ENCODE measurements around the gene ULK3.

Gene ULK3

DNA sequence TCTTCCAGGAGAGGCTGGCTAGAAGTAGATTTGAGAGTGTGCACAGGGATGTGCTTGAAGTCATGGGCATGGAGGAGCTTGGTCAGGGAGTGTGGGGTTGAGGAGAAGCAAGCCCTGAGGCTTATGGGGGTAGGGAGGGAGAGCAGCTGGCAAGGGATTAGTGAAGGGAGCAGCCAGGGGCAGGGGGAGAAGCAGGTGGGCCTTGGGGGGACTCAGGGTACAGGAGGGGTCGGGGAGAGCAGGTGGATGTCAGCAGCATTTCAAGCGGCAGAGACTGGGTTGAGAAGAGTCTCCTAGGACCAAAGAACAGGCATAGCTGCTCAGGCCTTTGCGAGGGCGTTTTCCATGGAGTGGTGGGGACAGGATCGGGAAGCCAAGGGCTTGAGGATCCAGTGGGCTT, 33.7 kb downstream of the ULK3 start:
- no peak for DNase-seq (ENCODE audit: extremely low read depth, low read depth)
- no peak overlapping the region for H3K4me3 ChIP-seq (replicated peaks; ENCODE audit: low read depth, low read length)
- TF ChIP-seq, protein P1, sequence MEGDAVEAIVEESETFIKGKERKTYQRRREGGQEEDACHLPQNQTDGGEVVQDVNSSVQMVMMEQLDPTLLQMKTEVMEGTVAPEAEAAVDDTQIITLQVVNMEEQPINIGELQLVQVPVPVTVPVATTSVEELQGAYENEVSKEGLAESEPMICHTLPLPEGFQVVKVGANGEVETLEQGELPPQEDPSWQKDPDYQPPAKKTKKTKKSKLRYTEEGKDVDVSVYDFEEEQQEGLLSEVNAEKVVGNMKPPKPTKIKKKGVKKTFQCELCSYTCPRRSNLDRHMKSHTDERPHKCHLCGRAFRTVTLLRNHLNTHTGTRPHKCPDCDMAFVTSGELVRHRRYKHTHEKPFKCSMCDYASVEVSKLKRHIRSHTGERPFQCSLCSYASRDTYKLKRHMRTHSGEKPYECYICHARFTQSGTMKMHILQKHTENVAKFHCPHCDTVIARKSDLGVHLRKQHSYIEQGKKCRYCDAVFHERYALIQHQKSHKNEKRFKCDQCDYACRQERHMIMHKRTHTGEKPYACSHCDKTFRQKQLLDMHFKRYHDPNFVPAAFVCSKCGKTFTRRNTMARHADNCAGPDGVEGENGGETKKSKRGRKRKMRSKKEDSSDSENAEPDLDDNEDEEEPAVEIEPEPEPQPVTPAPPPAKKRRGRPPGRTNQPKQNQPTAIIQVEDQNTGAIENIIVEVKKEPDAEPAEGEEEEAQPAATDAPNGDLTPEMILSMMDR (IDR thresholded peaks at IDR 0.05; ENCODE audit: low read depth, low read length, missing control alignments), result no peak

DNA sequence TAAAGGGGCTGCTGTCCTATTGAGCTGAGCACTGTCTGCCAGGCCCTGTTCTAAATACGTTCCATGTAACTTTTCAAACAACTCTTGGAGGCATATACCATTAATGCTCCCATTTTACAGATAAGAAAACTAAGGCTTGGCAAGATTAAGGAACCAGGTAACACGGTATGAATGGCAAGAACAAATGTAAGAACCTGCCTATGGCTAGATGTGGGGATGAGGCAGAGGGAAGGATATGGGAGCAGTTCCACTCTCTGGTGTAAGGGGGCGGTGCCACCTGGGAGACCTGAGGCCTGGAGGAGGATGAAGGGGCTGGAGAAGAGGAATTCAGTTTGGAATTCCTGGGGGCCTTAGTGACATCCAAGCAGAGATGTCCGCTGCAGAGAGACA, 34.1 kb downstream of the ULK3 start:
- H3K4me3 ChIP-seq (replicated peaks; ENCODE audit: low read depth, low read length), result no peak overlapping the region
- TF ChIP-seq, protein P1 (IDR thresholded peaks at IDR 0.05; ENCODE audit: low read depth, low read length, missing control alignments), result no peak
- no peak for DNase-seq (ENCODE audit: extremely low read depth, low read depth)

GRCh38 chr15:74808078-74808839, 34.7 kb downstream of the ULK3 start:
- DNase-seq (ENCODE audit: extremely low read depth, low read depth), result no peak
- TF ChIP-seq, protein P1 (IDR thresholded peaks at IDR 0.05; ENCODE audit: low read depth, low read length, missing control alignments), result no peak
- H3K4me3 ChIP-seq (replicated peaks; ENCODE audit: low read depth, low read length), result no peak overlapping the region

DNA sequence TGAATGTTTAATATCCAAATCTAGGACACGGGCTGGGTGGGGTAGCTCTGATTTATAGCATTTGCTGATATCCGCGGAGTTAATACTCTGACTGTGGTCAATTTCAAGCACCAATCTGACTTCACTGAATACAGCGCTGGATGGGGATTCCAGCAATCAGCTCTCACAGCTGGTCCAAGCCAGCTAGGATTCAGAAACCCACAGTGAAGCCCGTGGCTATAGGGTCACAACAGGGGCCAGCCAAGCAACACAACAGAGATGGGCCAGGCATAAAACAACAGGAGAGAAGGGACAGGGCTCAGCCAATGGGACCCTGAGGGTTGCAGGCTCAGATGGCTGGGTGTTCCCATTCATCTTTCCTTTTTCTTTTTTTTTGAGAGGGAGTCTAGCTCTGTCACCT, 35.7 kb downstream of the ULK3 start:
- TF ChIP-seq, protein P1 (IDR thresholded peaks at IDR 0.05; ENCODE audit: low read depth, low read length, missing control alignments), result no peak
- H3K4me3 ChIP-seq (replicated peaks; ENCODE audit: low read depth, low read length), result no peak overlapping the region
- DNase-seq (ENCODE audit: extremely low read depth, low read depth), result no peak

DNA sequence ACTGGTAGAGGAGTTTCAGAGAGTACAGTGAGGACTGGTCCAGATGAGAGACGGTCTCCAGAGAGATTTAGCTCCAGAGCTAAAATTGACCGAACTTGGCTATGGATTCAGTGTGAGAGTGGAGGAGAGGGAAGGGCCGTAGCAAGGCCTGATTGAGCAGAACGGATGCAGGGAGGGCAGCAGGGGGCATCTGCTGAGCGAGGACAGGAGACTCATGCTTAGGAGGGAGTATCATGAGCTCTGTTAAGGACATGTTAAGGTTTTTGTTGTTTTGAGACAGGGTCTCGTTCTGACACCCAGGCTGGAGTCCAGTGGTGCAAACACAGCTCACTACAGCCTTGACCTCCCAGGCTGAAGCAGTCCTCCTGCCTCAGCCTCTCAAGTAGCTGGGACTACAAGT, 38.0 kb downstream of the ULK3 start:
- TF ChIP-seq, protein P1 (IDR thresholded peaks at IDR 0.05; ENCODE audit: low read depth, low read length, missing control alignments), result no peak
- H3K4me3 ChIP-seq (replicated peaks; ENCODE audit: low read depth, low read length), result no peak overlapping the region

GRCh38 chr15:74802862-74803447, 40.0 kb downstream of the ULK3 start:
- TF ChIP-seq, protein P1 (IDR thresholded peaks at IDR 0.05; ENCODE audit: low read depth, low read length, missing control alignments), result no peak
- no peak overlapping the region for H3K4me3 ChIP-seq (replicated peaks; ENCODE audit: low read depth, low read length)

More for the DNA sequence above, 38.0 kb downstream of the ULK3 start:
- no peak for DNase-seq (ENCODE audit: extremely low read depth, low read depth)

More at GRCh38 chr15:74802862-74803447, 40.0 kb downstream of the ULK3 start:
- DNase-seq (ENCODE audit: extremely low read depth, low read depth), result no peak
